ENCODE measurements around the gene ACTN1.
A peak's percentile ranks its signal among the peaks of the same experiment; 100 is the strongest.
"Not testable (repeated sequence)": the region's sequence is repeated elsewhere in the genome, so short reads cannot be mapped to it uniquely, and the experiment has no call there.

Gene ACTN1

GRCh38 chr14:68986225-68986624, 7.1 kb upstream of the ACTN1 start:
- DNase-seq = no peak

GRCh38 chr14:68984686-68985085, 5.6 kb upstream of the ACTN1 start:
- no peak for DNase-seq

- no peak for DNase-seq
Observed at GRCh38 chr14:68983191-68983590, 4.1 kb upstream of the ACTN1 start.

- DNase-seq = no peak
Observed at GRCh38 chr14:68982581-68982980, 3.5 kb upstream of the ACTN1 start.

- DNase-seq = no peak
Observed at GRCh38 chr14:68981539-68981976, 2.5 kb upstream of the ACTN1 start.

GRCh38 chr14:68981139-68981538, 2.0 kb upstream of the ACTN1 start:
- DNase-seq = no peak

GRCh38 chr14:68979722-68980451, 785 bp upstream of the ACTN1 start:
- no peak for DNase-seq

- no peak for DNase-seq
Observed at GRCh38 chr14:68978172-68978911, 760 bp downstream of the ACTN1 start.

GRCh38 chr14:68977718-68978171, 1.4 kb downstream of the ACTN1 start:
- DNase-seq = peak; percentile 71

GRCh38 chr14:68977180-68977717, 1.9 kb downstream of the ACTN1 start:
- peak; percentile 71 for DNase-seq

GRCh38 chr14:68976160-68977067, 2.7 kb downstream of the ACTN1 start:
- DNase-seq = no peak

- peak; percentile 22 for DNase-seq
Observed at GRCh38 chr14:68975667-68976066, 3.4 kb downstream of the ACTN1 start.

GRCh38 chr14:68974759-68975347, 4.2 kb downstream of the ACTN1 start:
- no peak for DNase-seq

- DNase-seq = no peak
Observed at GRCh38 chr14:68973639-68974038, 5.5 kb downstream of the ACTN1 start.

GRCh38 chr14:68973219-68973565, 5.9 kb downstream of the ACTN1 start:
- DNase-seq = not testable (repeated sequence)

GRCh38 chr14:68972507-68973218, 6.4 kb downstream of the ACTN1 start:
- DNase-seq = no peak

GRCh38 chr14:68971411-68972035, 7.6 kb downstream of the ACTN1 start:
- no peak for DNase-seq

- no peak for DNase-seq
Observed at GRCh38 chr14:68970736-68971135, 8.4 kb downstream of the ACTN1 start.

GRCh38 chr14:68970038-68970612, 9.0 kb downstream of the ACTN1 start:
- no peak for DNase-seq

- DNase-seq = no peak
Observed at GRCh38 chr14:68969278-68970033, 9.6 kb downstream of the ACTN1 start.

Measured in kidney glomerular epithelial cell (primary cell).